Neural progenitor cell (in vitro differentiated cells): ENCODE measurements around the gene IFNAR2. TPM values are rescaled to one million over a fixed set of nuclear protein-coding genes. Genes with fewer than 3 reads are reported as not detected.

Experiments used
- DNase-seq: peaks from one replicate; pipeline ENCODE4 v3.0.0-alpha.2; 2016; ENCODE audit warnings: low spot score
- H2AFZ ChIP-seq: fragments of 200-600 bp; sonication (generic); replicated peaks from 2 replicates; pipeline ENCODE4 v1.6.1; 2016; ENCODE audit warnings: antibody characterized with exemption
- H3F3A ChIP-seq: fragments of 200-600 bp; sonication (generic); 2 replicates; pipeline ENCODE4 v1.6.1; 2016; ENCODE audit warnings: antibody characterized with exemption, low read depth
- H3K27ac ChIP-seq: fragments of 200-600 bp; sonication (generic); 2 replicates; pipeline ENCODE4 v1.5.1; 2016; ENCODE audit warnings: mild to moderate bottlenecking
- H3K27me3 ChIP-seq: fragments of 200-600 bp; sonication (generic); 2 replicates; pipeline ENCODE4 v1.6.1; 2016; ENCODE audit warnings: mild to moderate bottlenecking, moderate library complexity
- H3K36me3 ChIP-seq: fragments of 200-600 bp; sonication (generic); 2 replicates; pipeline ENCODE4 v1.5.1; 2016
- H3K4me1 ChIP-seq: fragments of 200-600 bp; sonication (generic); 2 replicates; pipeline ENCODE4 v1.6.1; 2016; ENCODE audit warnings: mixed run types
- H3K4me2 ChIP-seq: fragments of 200-600 bp; sonication (generic); 2 replicates; pipeline ENCODE4 v1.6.1; 2016
- H3K4me3 ChIP-seq: fragments of 200-600 bp; sonication (generic); 2 replicates; pipeline ENCODE4 v1.5.1; 2016
- H3K79me2 ChIP-seq: fragments of 200-600 bp; sonication (generic); 2 replicates; pipeline ENCODE4 v1.6.1; 2016; ENCODE audit warnings: low read depth
- H3K9ac ChIP-seq: fragments of 200-600 bp; sonication (generic); 2 replicates; pipeline ENCODE4 v1.6.1; 2016
- H3K9me3 ChIP-seq: fragments of 200-600 bp; sonication (generic); 2 replicates; pipeline ENCODE4 v1.5.1; 2016; ENCODE audit warnings: low read depth
- H4K20me1 ChIP-seq: fragments of 200-600 bp; sonication (generic); 2 replicates; pipeline ENCODE4 v1.6.1; 2016; ENCODE audit warnings: low read depth
- H3K27ac Mint-ChIP-seq: 3 replicates; pipeline ENCODE4 v1.8.0; 2021; ENCODE audit warnings: mixed read lengths
- H3K27me3 Mint-ChIP-seq: 2 replicates; pipeline ENCODE4 v1.8.0; 2022; ENCODE audit warnings: low read depth, mild to moderate bottlenecking, inconsistent platforms, moderate library complexity, mixed read lengths; ENCODE audit not compliant: insufficient read depth
- H3K36me3 Mint-ChIP-seq: 3 replicates; pipeline ENCODE4 v1.8.0; 2021; ENCODE audit warnings: mixed read lengths
- H3K4me1 Mint-ChIP-seq: 3 replicates; pipeline ENCODE4 v1.8.0; 2021; ENCODE audit warnings: mixed read lengths
- H3K4me3 Mint-ChIP-seq: 3 replicates; pipeline ENCODE4 v1.8.0; 2021; ENCODE audit warnings: mild to moderate bottlenecking, moderate library complexity, mixed read lengths
- H3K9me3 Mint-ChIP-seq: 3 replicates; pipeline ENCODE4 v1.8.0; 2020; ENCODE audit warnings: mixed read lengths
- CTCF ChIP-seq: fragments of 200-600 bp; sonication (generic); IDR thresholded peaks from 2 replicates; pipeline ENCODE4 v1.5.1; 2017; ENCODE audit warnings: antibody characterized with exemption, mild to moderate bottlenecking
- EZH2 ChIP-seq: fragments of 200-600 bp; sonication (generic); IDR thresholded peaks from 2 replicates; pipeline ENCODE4 v1.6.1; 2017; ENCODE audit warnings: antibody characterized with exemption, mild to moderate bottlenecking, moderate library complexity
- EZH2phosphoT487 ChIP-seq: fragments of 200-600 bp; sonication (generic); IDR thresholded peaks from 2 replicates; pipeline ENCODE4 v1.6.1; 2017; ENCODE audit warnings: antibody characterized with exemption
- total RNA-seq: library from RNA; depleted of rRNA; stranded (reverse); fragments of >200 nt; gene quantifications from 2 replicates; pipeline ENCODE4 v1.2.3, GENCODE V29; 2015; ENCODE audit warnings: low replicate concordance

Gene IFNAR2
- total RNA-seq, 1 donor from 2014 or later, result 15.8 TPM

GRCh38 chr21:33268393-33268736, 38.6 kb downstream of the IFNAR2 start:
- peaks cover 13% of the 10 kb centered on the region for H3K27me3 Mint-ChIP-seq
- no peaks in the 10 kb centered on the region for H3K36me3 ChIP-seq
- no peak overlapping the region for H2AFZ ChIP-seq
- H3K4me3 ChIP-seq, result no peak overlapping the region
- H3K4me2 ChIP-seq, result no peak overlapping the region
- H3K4me1 ChIP-seq, result peaks cover 4% of the 10 kb centered on the region
- no peaks in the 10 kb centered on the region for H3K9me3 ChIP-seq
- peaks cover 22% of the 10 kb centered on the region for H3F3A ChIP-seq
- peaks cover 20% of the 10 kb centered on the region for H3K27me3 ChIP-seq
- H3K79me2 ChIP-seq, result no peaks in the 10 kb centered on the region
- no peak overlapping the region for H3K27ac ChIP-seq
- peaks cover 14% of the 10 kb centered on the region for H4K20me1 ChIP-seq
- H3K27ac Mint-ChIP-seq, result no peak overlapping the region
- no peak overlapping the region for H3K9ac ChIP-seq
- no peaks in the 10 kb centered on the region for H3K9me3 Mint-ChIP-seq
- peak overlapping the region; percentile 28 for H3K4me3 Mint-ChIP-seq
- no peak for DNase-seq
- H3K36me3 Mint-ChIP-seq, result peaks cover 11% of the 10 kb centered on the region
- TF ChIP-seq EZH2 (no peak), CTCF (no peak), EZH2phosphoT487 (no peak)
- peaks cover 19% of the 10 kb centered on the region for H3K4me1 Mint-ChIP-seq

GRCh38 chr21:33268737-33269441, 39.2 kb downstream of the IFNAR2 start:
- peaks cover 13% of the 10 kb centered on the region for H3K27me3 Mint-ChIP-seq
- peaks cover 22% of the 10 kb centered on the region for H3F3A ChIP-seq
- H3K4me3 Mint-ChIP-seq, result no peak overlapping the region
- DNase-seq, result no peak
- H3K4me2 ChIP-seq, result no peak overlapping the region
- no peak overlapping the region for H3K9ac ChIP-seq
- no peaks in the 10 kb centered on the region for H3K36me3 ChIP-seq
- peaks cover 4% of the 10 kb centered on the region for H3K4me1 ChIP-seq
- H3K27ac ChIP-seq, result no peak overlapping the region
- no peaks in the 10 kb centered on the region for H3K79me2 ChIP-seq
- no peak overlapping the region for H3K4me3 ChIP-seq
- peaks cover 14% of the 10 kb centered on the region for H4K20me1 ChIP-seq
- peaks cover 20% of the 10 kb centered on the region for H3K27me3 ChIP-seq
- H3K9me3 ChIP-seq, result no peaks in the 10 kb centered on the region
- H3K9me3 Mint-ChIP-seq, result no peaks in the 10 kb centered on the region
- TF ChIP-seq EZH2phosphoT487 (no peak), CTCF (no peak), EZH2 (no peak)
- peaks cover 14% of the 10 kb centered on the region for H3K36me3 Mint-ChIP-seq
- no peak overlapping the region for H2AFZ ChIP-seq
- peaks cover 19% of the 10 kb centered on the region for H3K4me1 Mint-ChIP-seq
- H3K27ac Mint-ChIP-seq, result no peak overlapping the region

GRCh38 chr21:33270986-33271385, 41.2 kb downstream of the IFNAR2 start:
- peaks cover 9% of the 10 kb centered on the region for H3K27me3 Mint-ChIP-seq
- Histone ChIP-seq H3K27me3 (peaks cover 1% of the 10 kb centered on the region), H3K79me2 (no peaks in the 10 kb centered on the region), H3F3A (peaks cover 10% of the 10 kb centered on the region), H3K36me3 (no peaks in the 10 kb centered on the region), H3K27ac (no peak overlapping the region), H3K4me2 (no peak overlapping the region), H3K4me1 (peaks cover 4% of the 10 kb centered on the region), H3K9ac (no peak overlapping the region), H3K9me3 (no peaks in the 10 kb centered on the region), H2AFZ (no peak overlapping the region), H4K20me1 (peaks cover under 1% of the 10 kb centered on the region), H3K4me3 (no peak overlapping the region)
- no peak overlapping the region for H3K4me3 Mint-ChIP-seq
- TF ChIP-seq EZH2phosphoT487 (no peak), EZH2 (no peak), CTCF (no peak)
- no peaks in the 10 kb centered on the region for H3K9me3 Mint-ChIP-seq
- H3K4me1 Mint-ChIP-seq, result peaks cover 13% of the 10 kb centered on the region
- DNase-seq, result no peak
- H3K27ac Mint-ChIP-seq, result no peak overlapping the region
- peaks cover 14% of the 10 kb centered on the region for H3K36me3 Mint-ChIP-seq
